Bronchial epithelial cell (primary cell): ENCODE results near the gene EFCAB6. TPM values are rescaled to one million over a fixed set of nuclear protein-coding genes. Genes with fewer than 3 reads are reported as not detected.

ENCODE experiments used
- DNase-seq: peaks from one replicate; pipeline ENCODE4 v3.0.0-alpha.2; 2010; ENCODE audit warnings: low read depth
- FAIRE-seq: peaks from 2 replicates; lab custom pipeline; 2011; peaks lifted over from hg19 to GRCh38; lab: Jason Lieb, UNC
- H3K27me3 ChIP-seq: 2 replicates; pipeline ENCODE4 v1.5.1; 2011; ENCODE audit warnings: low read length; ENCODE audit not compliant: control insufficient read depth, insufficient read depth
- H3K36me3 ChIP-seq: 2 replicates; pipeline ENCODE4 v1.5.1; 2011; ENCODE audit warnings: low read length; ENCODE audit not compliant: control insufficient read depth, insufficient read depth
- H3K4me3 ChIP-seq: 2 replicates; pipeline ENCODE4 v1.5.1; 2011; ENCODE audit warnings: mild to moderate bottlenecking, low read depth, low read length, control low read depth
- total RNA-seq: library from RNA; depleted of rRNA; stranded (reverse); fragments of >200 nt; gene quantifications from 2 replicates; pipeline ENCODE4 v1.2.1, GENCODE V29; 2014
- TF ChIP-seq, protein P1 (sequence below): IDR thresholded peaks from 2 replicates; pipeline ENCODE4 v1.5.1; 2011; ENCODE audit warnings: mild to moderate bottlenecking, moderate library complexity, low read length, control low read depth, inconsistent platforms; ENCODE audit not compliant: insufficient read depth, severe bottlenecking

The EFCAB6 gene
- total RNA-seq, 1 donor from 2014 or later: 0.26 TPM

DNA sequence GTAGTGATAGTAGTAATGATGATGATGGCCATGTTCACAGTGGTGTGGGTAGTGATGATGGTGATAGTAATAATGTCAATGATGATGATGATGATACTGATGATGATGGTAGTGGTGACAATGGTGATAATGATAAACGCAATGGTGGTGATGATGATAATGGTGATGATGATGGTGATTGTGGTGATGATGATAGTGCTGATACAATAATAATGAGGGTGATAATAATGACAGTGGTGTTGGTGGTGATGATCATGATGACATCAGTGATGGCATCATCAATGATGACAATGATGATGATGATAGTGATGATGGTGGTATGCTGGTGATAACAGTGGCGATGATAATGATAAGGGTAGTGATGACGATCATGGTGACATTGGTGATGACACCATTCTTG is 308.0 kb downstream of the EFCAB6 start:
- TF ChIP-seq, protein P1, sequence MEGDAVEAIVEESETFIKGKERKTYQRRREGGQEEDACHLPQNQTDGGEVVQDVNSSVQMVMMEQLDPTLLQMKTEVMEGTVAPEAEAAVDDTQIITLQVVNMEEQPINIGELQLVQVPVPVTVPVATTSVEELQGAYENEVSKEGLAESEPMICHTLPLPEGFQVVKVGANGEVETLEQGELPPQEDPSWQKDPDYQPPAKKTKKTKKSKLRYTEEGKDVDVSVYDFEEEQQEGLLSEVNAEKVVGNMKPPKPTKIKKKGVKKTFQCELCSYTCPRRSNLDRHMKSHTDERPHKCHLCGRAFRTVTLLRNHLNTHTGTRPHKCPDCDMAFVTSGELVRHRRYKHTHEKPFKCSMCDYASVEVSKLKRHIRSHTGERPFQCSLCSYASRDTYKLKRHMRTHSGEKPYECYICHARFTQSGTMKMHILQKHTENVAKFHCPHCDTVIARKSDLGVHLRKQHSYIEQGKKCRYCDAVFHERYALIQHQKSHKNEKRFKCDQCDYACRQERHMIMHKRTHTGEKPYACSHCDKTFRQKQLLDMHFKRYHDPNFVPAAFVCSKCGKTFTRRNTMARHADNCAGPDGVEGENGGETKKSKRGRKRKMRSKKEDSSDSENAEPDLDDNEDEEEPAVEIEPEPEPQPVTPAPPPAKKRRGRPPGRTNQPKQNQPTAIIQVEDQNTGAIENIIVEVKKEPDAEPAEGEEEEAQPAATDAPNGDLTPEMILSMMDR: no peak
- DNase-seq: no peak
- Histone ChIP-seq H3K4me3 (no peak overlapping the region), H3K36me3 (no peaks in the 10 kb centered on the region), H3K27me3 (no peaks in the 10 kb centered on the region)
- FAIRE-seq: peak; percentile 23

DNA sequence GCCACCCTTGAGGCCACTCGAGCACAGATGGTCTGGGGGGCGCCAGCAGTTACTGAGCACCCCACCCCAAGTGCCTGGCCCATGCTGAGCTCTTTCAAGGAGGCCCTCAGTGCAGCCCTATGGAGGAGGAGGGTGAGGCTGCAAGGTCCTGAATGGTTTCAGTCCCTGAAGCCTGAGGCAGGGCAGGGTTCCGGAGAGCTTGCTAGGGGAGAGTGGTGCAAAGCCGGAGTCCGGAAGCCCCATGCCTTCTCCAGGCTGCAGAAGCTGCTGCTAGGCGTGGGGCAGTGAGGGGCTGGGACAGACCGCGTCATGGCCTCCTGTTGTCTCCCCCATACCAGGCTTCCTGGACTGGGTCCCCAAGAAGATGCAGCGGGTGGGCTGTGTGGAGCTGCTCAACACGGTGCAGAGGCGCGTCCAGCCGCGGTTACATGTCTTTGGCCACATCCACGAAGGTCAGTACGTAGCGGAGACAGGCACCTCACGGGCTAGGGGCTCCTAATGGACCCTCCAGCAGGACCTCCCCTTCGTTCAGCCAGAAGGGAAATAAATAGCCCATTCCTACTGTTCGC is 309.7 kb downstream of the EFCAB6 start:
- DNase-seq: no peak
- Histone ChIP-seq H3K27me3 (no peaks in the 10 kb centered on the region), H3K36me3 (no peaks in the 10 kb centered on the region), H3K4me3 (no peak overlapping the region)
- FAIRE-seq: no peak
- TF ChIP-seq, protein P1: no peak

DNA sequence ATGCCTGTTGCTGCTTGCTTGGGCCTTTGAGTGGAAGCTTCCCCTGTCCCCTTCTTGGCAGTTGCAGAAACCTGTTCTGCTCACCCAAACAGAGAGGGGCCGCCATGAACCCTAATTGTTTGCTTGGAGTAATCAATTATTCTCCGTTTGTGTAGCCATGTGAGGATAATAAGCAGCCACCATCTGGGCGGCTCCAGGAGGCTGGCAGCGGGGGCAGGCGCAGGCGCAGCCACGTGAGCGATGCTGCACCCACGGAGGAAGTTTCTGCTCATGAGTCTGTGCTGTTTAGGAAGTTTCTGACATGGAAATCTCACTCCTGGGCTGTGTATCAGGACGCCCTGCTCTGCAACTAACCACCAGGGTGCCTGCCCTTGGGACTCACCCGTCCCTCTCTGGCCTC is 310.2 kb downstream of the EFCAB6 start:
- Histone ChIP-seq H3K27me3 (no peaks in the 10 kb centered on the region), H3K36me3 (no peaks in the 10 kb centered on the region)
- TF ChIP-seq, protein P1: no peak

DNA sequence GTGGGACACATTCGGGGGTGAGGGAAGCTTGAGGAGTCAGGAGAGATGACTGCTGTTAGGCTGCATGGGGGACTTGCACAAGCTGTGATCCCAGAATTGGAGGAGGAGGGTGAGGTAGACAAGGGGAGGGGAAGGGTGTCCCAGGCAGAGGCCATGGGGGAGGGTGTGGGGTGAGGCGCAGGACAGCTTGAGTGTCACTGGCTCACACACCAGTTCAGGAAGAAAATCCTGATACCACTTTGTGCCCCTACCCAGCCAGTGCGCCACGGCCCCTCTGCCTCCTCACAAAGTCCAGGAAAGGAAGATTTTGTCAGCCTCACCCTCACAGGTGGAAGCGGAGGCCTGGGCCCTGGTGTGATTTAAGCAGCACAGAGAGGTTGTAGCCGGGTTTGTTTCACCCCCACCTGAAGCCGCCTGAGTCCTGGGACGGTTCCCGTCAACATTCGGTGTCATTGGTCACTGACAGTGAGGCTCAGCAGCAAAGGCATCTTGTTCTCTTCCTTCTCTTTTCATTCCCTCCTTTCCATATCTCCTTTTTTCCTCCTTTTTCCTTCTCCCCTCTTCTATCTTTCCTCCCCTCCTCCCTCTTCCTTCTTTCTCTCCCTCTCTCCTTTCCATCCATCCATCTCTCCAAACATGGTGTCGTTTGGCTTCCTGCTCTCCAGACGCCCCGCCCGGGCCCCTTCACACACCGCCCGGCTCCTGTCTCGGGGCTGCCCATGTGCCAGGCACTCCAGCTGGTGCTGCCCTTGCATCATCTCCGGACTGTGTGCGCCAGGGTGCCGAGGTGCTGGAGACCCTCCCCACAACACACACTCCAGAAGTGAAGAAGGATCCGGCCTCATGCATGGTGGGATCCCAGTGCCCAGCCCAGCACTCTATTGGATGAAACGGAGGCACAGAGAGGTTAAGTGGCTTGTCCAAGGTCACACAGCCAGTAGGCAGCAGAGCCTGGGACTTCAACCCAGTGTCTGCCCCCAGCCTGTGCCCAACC is 311.0 kb downstream of the EFCAB6 start:
- Histone ChIP-seq H3K27me3 (no peaks in the 10 kb centered on the region), H3K36me3 (no peaks in the 10 kb centered on the region), H3K4me3 (no peak overlapping the region)
- no peak for DNase-seq
- no peak for FAIRE-seq
- TF ChIP-seq, protein P1: no peak

More for the DNA sequence above, 310.2 kb downstream of the EFCAB6 start:
- H3K4me3 ChIP-seq: no peak overlapping the region
- FAIRE-seq (no peak), DNase-seq (no peak)

DNA sequence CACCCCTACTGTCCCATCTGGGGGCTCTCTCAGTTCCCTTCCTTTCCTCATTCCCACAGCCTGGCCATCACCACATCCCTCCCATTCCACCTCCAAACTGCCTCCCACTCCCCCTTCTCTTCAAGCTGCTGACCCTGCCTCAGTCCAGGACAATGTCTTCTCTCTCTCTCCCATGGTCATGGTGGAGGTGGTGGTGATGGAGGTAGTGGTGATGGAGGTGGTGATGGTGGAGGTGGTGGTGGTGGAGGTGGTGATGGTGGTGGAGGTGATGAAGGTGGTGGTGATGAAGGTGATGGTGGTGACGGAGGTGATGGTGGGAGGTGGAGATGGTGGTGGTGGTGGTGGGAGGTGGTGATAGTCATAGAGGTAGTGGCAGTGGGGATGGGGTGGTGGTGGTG is 313.2 kb downstream of the EFCAB6 start:
- FAIRE-seq (no peak), DNase-seq (no peak)
- H3K27me3 ChIP-seq: no peaks in the 10 kb centered on the region
- H3K36me3 ChIP-seq: no peaks in the 10 kb centered on the region
- TF ChIP-seq, protein P1: no peak
- H3K4me3 ChIP-seq: no peak overlapping the region
